Tibial nerve (tissue), 4 donors: ENCODE measurements around the gene HSDL2. TPM values are rescaled to one million over a fixed set of nuclear protein-coding genes. Genes with fewer than 3 reads are reported as not detected.

ENCODE experiments used
- DNase-seq, 2 donors: peaks; one replicate each; pipeline ENCODE4 v3.0.0-alpha.2; 2019; ENCODE audit warnings: low spot score in 2 of 2
- H3K27ac ChIP-seq, 4 donors: fragments of 200-600 bp; sonication (generic) in 3 of 4; one replicate each; pipeline ENCODE4 v1.5.1; 2017 to 2019; ENCODE audit warnings: mild to moderate bottlenecking in 1 of 4
- H3K27me3 ChIP-seq, 2 donors: fragments of 200-600 bp; sonication (generic) in 1 of 2; one replicate each; pipeline versions ENCODE4 v1.5.1 to v1.6.0; 2017 to 2019
- H3K36me3 ChIP-seq, 3 donors: fragments of 200-600 bp; sonication (generic); one replicate each; pipeline ENCODE4 v1.5.1; 2018 to 2019
- H3K4me1 ChIP-seq, 4 donors: fragments of 200-600 bp; sonication (generic) in 3 of 4; one replicate each; pipeline ENCODE4 v1.5.1; 2017 to 2019
- H3K4me3 ChIP-seq, 4 donors: fragments of 200-600 bp; sonication (generic) in 3 of 4; one replicate each; pipeline ENCODE4 v1.5.1; 2017 to 2019; ENCODE audit warnings: mild to moderate bottlenecking in 1 of 4, moderate library complexity in 1 of 4
- H3K9me3 ChIP-seq, 4 donors: fragments of 200-600 bp; sonication (generic) in 3 of 4; one replicate each; pipeline ENCODE4 v1.5.1; 2017 to 2019
- CTCF ChIP-seq, 5 experiments: fragments of 200-600 bp in 3 of 5; fragments of 450-650 bp in 2 of 5; sonication (generic) in 3 of 5; IDR thresholded peaks; one replicate each; pipeline ENCODE4 v1.5.1; 2016 to 2019; ENCODE audit warnings: antibody characterized with exemption in 5 of 5, mild to moderate bottlenecking in 3 of 5, moderate library complexity in 2 of 5
- EP300 ChIP-seq, 2 donors: sonication (generic); formaldehyde crosslinking; IDR thresholded peaks; one replicate each; pipeline ENCODE4 v1.6.1; 2017; ENCODE audit warnings: antibody characterized with exemption in 2 of 2, mild to moderate bottlenecking in 1 of 2
- POLR2A ChIP-seq, 2 donors: fragments of 450-650 bp; IDR thresholded peaks; one replicate each; pipeline ENCODE4 v1.6.1; 2017; ENCODE audit warnings: antibody characterized with exemption in 2 of 2, mild to moderate bottlenecking in 2 of 2, moderate library complexity in 2 of 2
- WGBS, 2 donors: methylation state at CpG; one replicate each; pipeline ENCODE4 v1.1.5; 2018; 5-methylcytosine and 5-hydroxymethylcytosine counted together
- total RNA-seq, 4 donors: library from RNA; depleted of rRNA; stranded (reverse); fragments of >200 nt; gene quantifications; one replicate each; pipeline ENCODE4 v1.1.0, GENCODE V29; 2016

The HSDL2 gene
- total RNA-seq, 4 donors from 2014 or later, result 34.1 to 48.9 (median 37.7) TPM

GRCh38 chr9:112439171-112439570 lies 59.3 kb downstream of the HSDL2 start:
- H3K4me3 ChIP-seq, result no peak overlapping the region
- TF ChIP-seq EP300 (IDR thresholded peaks at IDR 0.05) (no peak), POLR2A (IDR thresholded peaks at IDR 0.05) (no peak), CTCF (IDR thresholded peaks at IDR 0.05) (no peak)
- DNase-seq, result no peak
- peaks cover 0 to 20% (median 0%) of the 10 kb centered on the region in 3 donors for H3K36me3 ChIP-seq
- no peaks in the 10 kb centered on the region for H3K4me1 ChIP-seq
- no peaks in the 10 kb centered on the region for H3K27me3 ChIP-seq
- no peak overlapping the region for H3K27ac ChIP-seq
- WGBS, 2 donors, result 95 to 98% methylated on average over 2 of the region's 2 CpGs
- no peaks in the 10 kb centered on the region for H3K9me3 ChIP-seq

- Histone ChIP-seq H3K9me3 (no peaks in the 10 kb centered on the region), H3K36me3 (peaks cover 0 to 20% (median 0%) of the 10 kb centered on the region in 3 donors), H3K4me1 (no peaks in the 10 kb centered on the region), H3K27me3 (no peaks in the 10 kb centered on the region), H3K4me3 (no peak overlapping the region), H3K27ac (no peak overlapping the region)
- TF ChIP-seq POLR2A (IDR thresholded peaks at IDR 0.05) (no peak), EP300 (IDR thresholded peaks at IDR 0.05) (no peak), CTCF (IDR thresholded peaks at IDR 0.05) (no peak)
- no peak for DNase-seq
- 92 to 93% methylated on average over 2 of the region's 2 CpGs for WGBS, 2 donors
Measured at GRCh38 chr9:112439825-112440224, 59.9 kb downstream of the HSDL2 start.

- Histone ChIP-seq H3K4me1 (no peaks in the 10 kb centered on the region), H3K27ac (no peak overlapping the region), H3K36me3 (peaks cover 0 to 20% (median 0%) of the 10 kb centered on the region in 3 donors), H3K9me3 (no peaks in the 10 kb centered on the region), H3K27me3 (no peaks in the 10 kb centered on the region), H3K4me3 (no peak overlapping the region)
- DNase-seq, result no peak
- TF ChIP-seq CTCF (IDR thresholded peaks at IDR 0.05) (peak in 4 of 5 experiments; percentile 14 to 36 (median 31)), EP300 (IDR thresholded peaks at IDR 0.05) (no peak)
Measured at GRCh38 chr9:112443200-112443599, 63.3 kb downstream of the HSDL2 start.

GRCh38 chr9:112443636-112444035 lies 63.7 kb downstream of the HSDL2 start:
- peaks cover 0 to 20% (median 0%) of the 10 kb centered on the region in 3 donors for H3K36me3 ChIP-seq
- H3K4me3 ChIP-seq, result no peak overlapping the region
- H3K4me1 ChIP-seq, result no peaks in the 10 kb centered on the region
- H3K9me3 ChIP-seq, result no peaks in the 10 kb centered on the region
- H3K27ac ChIP-seq, result no peak overlapping the region
- TF ChIP-seq CTCF (IDR thresholded peaks at IDR 0.05) (no peak), EP300 (IDR thresholded peaks at IDR 0.05) (no peak), POLR2A (IDR thresholded peaks at IDR 0.05) (no peak)
- H3K27me3 ChIP-seq, result no peaks in the 10 kb centered on the region
- no peak for DNase-seq
- WGBS, 2 donors, result 78 to 81% methylated on average over 1 of the region's 1 CpG

- TF ChIP-seq CTCF (IDR thresholded peaks at IDR 0.05), result no peak
- TF ChIP-seq POLR2A (IDR thresholded peaks at IDR 0.05), result no peak
- no peak for TF ChIP-seq EP300 (IDR thresholded peaks at IDR 0.05)
- no peak overlapping the region for H3K27ac ChIP-seq
- WGBS, 2 donors, result 38 to 41% methylated on average over 1 of the region's 1 CpG
Measured at GRCh38 chr9:112445196-112445595, 65.3 kb downstream of the HSDL2 start.

More at GRCh38 chr9:112445196-112445595, 65.3 kb downstream of the HSDL2 start:
- Histone ChIP-seq H3K4me1 (no peaks in the 10 kb centered on the region), H3K4me3 (no peak overlapping the region), H3K9me3 (no peaks in the 10 kb centered on the region), H3K36me3 (peaks cover 0 to 24% (median 0%) of the 10 kb centered on the region in 3 donors), H3K27me3 (no peaks in the 10 kb centered on the region)
- no peak for DNase-seq
